Mesendoderm (in vitro differentiated cells): Measurements from ENCODE around the gene KDM4E.

Source experiments
- DNase-seq: peaks from one replicate; pipeline ENCODE4 v3.0.0; 2013
- H2AK5ac ChIP-seq: 2 replicates; pipeline ENCODE4 v1.6.1; 2013; ENCODE audit warnings: low read length, inconsistent platforms
- H2BK120ac ChIP-seq: 2 replicates; pipeline ENCODE4 v1.6.1; 2013; ENCODE audit warnings: low read depth, mild to moderate bottlenecking, low read length, moderate library complexity, mixed read lengths
- H2BK15ac ChIP-seq: replicated peaks from 2 replicates; pipeline ENCODE4 v1.6.1; 2013; ENCODE audit warnings: low read depth, mild to moderate bottlenecking, moderate library complexity
- H2BK5ac ChIP-seq: 2 replicates; pipeline ENCODE4 v1.6.1; 2013; ENCODE audit warnings: low read length, inconsistent platforms
- H3K18ac ChIP-seq: 2 replicates; pipeline ENCODE4 v1.6.1; 2013; ENCODE audit warnings: mild to moderate bottlenecking, low read length, mixed read lengths
- H3K23ac ChIP-seq: one replicate; pipeline ENCODE4 v1.6.1; 2013; ENCODE audit warnings: low read length
- H3K27ac ChIP-seq: 2 replicates; pipeline ENCODE4 v1.5.1; 2013; ENCODE audit warnings: low read depth, mild to moderate bottlenecking, inconsistent platforms, low read length, moderate library complexity
- H3K27me3 ChIP-seq: 2 replicates; pipeline ENCODE4 v1.6.1; 2013; ENCODE audit warnings: low read length, control low read depth, mild to moderate bottlenecking, inconsistent platforms; ENCODE audit not compliant: insufficient read depth, poor library complexity
- H3K36me3 ChIP-seq: 2 replicates; pipeline ENCODE4 v1.6.1; 2013; ENCODE audit warnings: low read length, inconsistent platforms; ENCODE audit not compliant: control insufficient read depth, insufficient read depth
- H3K4ac ChIP-seq: one replicate; pipeline ENCODE4 v1.6.1; 2013; ENCODE audit warnings: low read depth, mild to moderate bottlenecking, low read length, moderate library complexity
- H3K4me1 ChIP-seq: 2 replicates; pipeline ENCODE4 v1.6.1; 2013; ENCODE audit warnings: low read depth, low read length, inconsistent platforms; ENCODE audit not compliant: control insufficient read depth
- H3K4me2 ChIP-seq: 2 replicates; pipeline ENCODE4 v1.6.1; 2013; ENCODE audit warnings: low read length
- H3K4me3 ChIP-seq: 2 replicates; pipeline ENCODE4 v1.5.1; 2013; ENCODE audit warnings: mild to moderate bottlenecking, low read length
- H3K56ac ChIP-seq: one replicate; pipeline ENCODE4 v1.6.1; 2013; ENCODE audit warnings: low read length
- H3K79me1 ChIP-seq: 2 replicates; pipeline ENCODE4 v1.6.1; 2013; ENCODE audit warnings: low read length, inconsistent platforms
- H3K79me2 ChIP-seq: 2 replicates; pipeline ENCODE4 v1.6.1; 2013; ENCODE audit warnings: mild to moderate bottlenecking, low read length; ENCODE audit not compliant: control insufficient read depth, insufficient read depth
- H3K9ac ChIP-seq: 2 replicates; pipeline ENCODE4 v1.6.1; 2013; ENCODE audit warnings: low read length, inconsistent platforms
- H4K5ac ChIP-seq: one replicate; pipeline ENCODE4 v1.6.1; 2013; ENCODE audit warnings: low read length
- H4K8ac ChIP-seq: one replicate; pipeline ENCODE4 v1.6.1; 2013; ENCODE audit warnings: low read depth, mild to moderate bottlenecking, control low read depth, low read length, moderate library complexity
- WGBS: extraction: QIAGEN DNeasy Blood & Tissue Kit; methylation state at CpG from one replicate; pipeline ENCODE4 v1.1.7; 2013; ENCODE audit warnings: low lambda C conversion rate, missing lambda C conversion rate; ENCODE audit not compliant: insufficient coverage; ENCODE audit errors: extremely low coverage; 5-methylcytosine and 5-hydroxymethylcytosine counted together

The KDM4E gene

DNA sequence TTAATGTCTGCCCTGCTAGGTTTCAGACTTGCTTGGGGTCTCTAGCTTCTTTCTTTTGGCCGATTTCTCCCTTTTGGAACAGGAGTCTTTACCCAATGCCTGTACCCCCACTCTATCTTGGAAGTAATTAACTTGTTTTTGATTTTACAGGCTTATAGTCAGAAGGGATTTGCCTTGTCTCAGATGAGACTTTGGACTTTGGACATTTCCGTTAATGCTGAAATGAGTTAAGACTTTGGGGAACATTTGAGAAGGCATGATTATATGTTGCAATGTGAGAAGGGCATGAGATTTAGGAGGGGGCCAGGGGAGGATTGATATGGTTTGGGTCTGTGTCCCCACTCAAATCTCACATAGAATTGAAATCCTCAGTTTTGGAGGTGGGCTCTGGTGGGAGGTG, 29.3 kb downstream of the KDM4E start:
- Histone ChIP-seq H4K5ac (no peak overlapping the region), H3K4me3 (no peak overlapping the region), H2BK15ac (no peak overlapping the region), H3K18ac (no peak overlapping the region), H3K79me1 (no peaks in the 10 kb centered on the region), H4K8ac (no peak overlapping the region), H3K9ac (no peak overlapping the region), H2BK120ac (no peak overlapping the region), H3K4me2 (no peak overlapping the region), H2BK5ac (no peak overlapping the region), H3K23ac (no peak overlapping the region), H3K27me3 (no peaks in the 10 kb centered on the region), H3K4ac (no peak overlapping the region), H3K4me1 (no peaks in the 10 kb centered on the region), H3K79me2 (no peaks in the 10 kb centered on the region), H2AK5ac (no peak overlapping the region), H3K36me3 (no peaks in the 10 kb centered on the region), H3K56ac (no peak overlapping the region), H3K27ac (no peak overlapping the region)
- WGBS = no CpG with 5 or more reads among the region's 2 CpGs
- DNase-seq = no peak

DNA sequence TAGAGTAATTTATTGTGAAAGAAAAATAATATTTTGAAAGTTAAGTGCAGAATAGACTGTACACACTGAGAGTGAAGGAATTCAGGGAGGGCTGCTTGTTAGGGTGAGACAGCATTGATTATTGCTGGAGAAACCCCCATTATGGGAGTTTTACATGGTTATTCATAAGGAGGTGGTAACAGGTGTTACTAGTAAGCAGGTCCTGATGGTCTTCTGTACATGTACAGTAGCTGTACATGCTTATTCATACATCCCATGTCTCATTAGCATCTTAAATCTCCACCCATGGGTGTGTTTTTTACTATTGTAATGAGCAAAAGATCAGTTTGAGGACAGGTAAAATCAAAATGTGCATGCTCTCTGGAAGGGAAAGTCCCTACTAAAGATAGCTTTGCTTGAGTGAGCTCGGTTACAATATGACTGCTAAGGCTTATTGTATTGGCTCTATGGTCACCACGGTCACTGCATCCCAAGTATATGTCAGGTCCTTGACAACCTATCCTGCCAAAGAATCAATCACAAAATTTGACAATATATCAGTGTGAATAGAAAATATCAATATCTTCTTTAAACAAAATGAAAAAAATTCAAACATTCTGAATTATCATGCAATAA, 30.3 kb downstream of the KDM4E start:
- Histone ChIP-seq H3K4me1 (no peaks in the 10 kb centered on the region), H4K5ac (no peak overlapping the region), H3K79me1 (no peaks in the 10 kb centered on the region), H3K27me3 (no peaks in the 10 kb centered on the region), H3K79me2 (no peaks in the 10 kb centered on the region), H3K18ac (no peak overlapping the region), H4K8ac (no peak overlapping the region), H3K4ac (no peak overlapping the region), H3K4me2 (no peak overlapping the region), H3K36me3 (no peaks in the 10 kb centered on the region), H2BK120ac (no peak overlapping the region), H3K4me3 (no peak overlapping the region), H3K9ac (no peak overlapping the region), H2BK15ac (no peak overlapping the region), H2BK5ac (no peak overlapping the region), H2AK5ac (no peak overlapping the region), H3K23ac (no peak overlapping the region), H3K56ac (no peak overlapping the region), H3K27ac (no peak overlapping the region)
- no CpG with 5 or more reads among the region's 2 CpGs for WGBS
- no peak for DNase-seq

DNA sequence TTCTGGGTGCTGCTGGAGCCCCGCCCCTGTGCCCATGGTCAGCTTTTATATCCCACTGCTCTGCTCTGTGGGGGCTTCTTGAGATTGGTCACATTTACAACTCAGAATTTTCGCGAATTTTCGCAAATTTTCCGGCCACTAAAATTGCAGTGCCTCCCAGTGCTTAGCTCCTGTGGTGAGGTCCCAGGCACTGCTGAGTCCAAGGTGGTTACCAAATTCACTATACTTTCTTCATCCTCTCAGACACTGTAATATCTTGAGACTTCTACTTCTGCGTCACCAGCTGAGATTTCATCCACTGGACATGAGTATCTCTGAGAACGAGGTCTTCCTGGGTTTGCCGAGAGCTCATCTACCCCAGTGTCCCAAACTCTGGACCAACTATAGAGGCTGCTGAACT, 32.9 kb downstream of the KDM4E start:
- DNase-seq = no peak
- no peak overlapping the region for H3K4me3 ChIP-seq
- H3K79me2 ChIP-seq = no peaks in the 10 kb centered on the region
- no peak overlapping the region for H2AK5ac ChIP-seq
- H3K9ac ChIP-seq = no peak overlapping the region
- H3K27ac ChIP-seq = no peak overlapping the region
- no peak overlapping the region for H4K5ac ChIP-seq
- H2BK120ac ChIP-seq = no peak overlapping the region
- no peak overlapping the region for H2BK15ac ChIP-seq
- H3K27me3 ChIP-seq = no peaks in the 10 kb centered on the region
- no peaks in the 10 kb centered on the region for H3K79me1 ChIP-seq
- no peak overlapping the region for H3K23ac ChIP-seq
- no peak overlapping the region for H3K18ac ChIP-seq
- no CpG with 5 or more reads among the region's 8 CpGs for WGBS
- no peak overlapping the region for H3K56ac ChIP-seq
- H3K4me2 ChIP-seq = no peak overlapping the region
- no peak overlapping the region for H2BK5ac ChIP-seq
- no peak overlapping the region for H3K4ac ChIP-seq
- no peaks in the 10 kb centered on the region for H3K36me3 ChIP-seq
- no peaks in the 10 kb centered on the region for H3K4me1 ChIP-seq
- no peak overlapping the region for H4K8ac ChIP-seq

DNA sequence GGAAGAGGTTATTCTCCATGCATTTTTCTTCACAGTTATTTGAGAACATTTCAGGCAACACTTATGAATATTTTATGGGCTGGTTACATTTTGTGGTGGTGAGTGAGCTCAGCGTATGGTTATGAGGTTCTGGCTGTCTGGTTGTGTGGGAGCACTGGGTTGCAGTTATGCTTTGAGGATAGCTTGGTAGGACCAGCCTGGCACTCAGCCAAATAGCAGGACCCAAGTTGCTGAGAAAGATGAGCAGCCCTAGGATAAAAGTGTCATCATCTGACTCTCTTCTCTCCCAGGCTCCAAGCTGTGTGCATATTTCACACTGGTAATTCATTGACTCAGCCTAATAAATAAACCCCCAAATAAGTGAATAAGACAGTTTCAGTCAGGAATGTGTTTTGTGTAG, 33.6 kb downstream of the KDM4E start:
- Histone ChIP-seq H3K9ac (no peak overlapping the region), H3K36me3 (no peaks in the 10 kb centered on the region), H3K79me1 (no peaks in the 10 kb centered on the region), H2BK120ac (no peak overlapping the region), H3K56ac (no peak overlapping the region), H4K8ac (no peak overlapping the region), H2AK5ac (no peak overlapping the region), H3K4me3 (no peak overlapping the region), H2BK5ac (no peak overlapping the region), H3K4me1 (no peaks in the 10 kb centered on the region), H3K4me2 (no peak overlapping the region), H3K23ac (no peak overlapping the region), H3K18ac (no peak overlapping the region), H3K27me3 (no peaks in the 10 kb centered on the region), H2BK15ac (no peak overlapping the region), H4K5ac (no peak overlapping the region), H3K79me2 (no peaks in the 10 kb centered on the region), H3K4ac (no peak overlapping the region), H3K27ac (no peak overlapping the region)
- WGBS = no CpG with 5 or more reads among the region's 1 CpG
- no peak for DNase-seq

DNA sequence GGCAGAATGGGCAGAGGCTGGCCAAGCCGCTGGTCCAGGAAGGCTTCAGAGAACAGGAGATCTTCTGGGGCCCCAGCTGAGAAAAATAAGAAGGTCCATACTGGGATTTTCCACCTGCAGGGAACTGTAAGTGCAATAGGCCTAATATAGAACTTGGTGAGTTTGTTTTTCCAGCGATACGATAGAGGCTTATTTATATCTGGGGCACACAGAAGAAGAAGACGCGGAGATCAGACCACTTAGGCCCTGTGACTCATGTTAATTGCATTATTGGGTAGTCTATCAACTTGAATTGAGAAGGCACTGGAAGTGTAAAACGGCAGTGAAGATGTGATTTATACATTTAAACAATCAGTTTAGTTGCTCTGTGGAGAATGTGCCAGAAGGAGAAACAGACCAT, 34.0 kb downstream of the KDM4E start:
- Histone ChIP-seq H3K4me3 (no peak overlapping the region), H2AK5ac (no peak overlapping the region), H4K5ac (no peak overlapping the region), H2BK15ac (no peak overlapping the region), H3K27me3 (no peaks in the 10 kb centered on the region), H3K56ac (no peak overlapping the region), H3K79me2 (no peaks in the 10 kb centered on the region), H3K9ac (no peak overlapping the region), H3K4me2 (no peak overlapping the region), H3K36me3 (no peaks in the 10 kb centered on the region), H3K27ac (no peak overlapping the region), H4K8ac (no peak overlapping the region), H3K18ac (no peak overlapping the region), H3K79me1 (no peaks in the 10 kb centered on the region), H3K4ac (no peak overlapping the region), H2BK5ac (no peak overlapping the region), H3K23ac (no peak overlapping the region), H3K4me1 (no peaks in the 10 kb centered on the region), H2BK120ac (no peak overlapping the region)
- DNase-seq = no peak
- no CpG with 5 or more reads among the region's 6 CpGs for WGBS

DNA sequence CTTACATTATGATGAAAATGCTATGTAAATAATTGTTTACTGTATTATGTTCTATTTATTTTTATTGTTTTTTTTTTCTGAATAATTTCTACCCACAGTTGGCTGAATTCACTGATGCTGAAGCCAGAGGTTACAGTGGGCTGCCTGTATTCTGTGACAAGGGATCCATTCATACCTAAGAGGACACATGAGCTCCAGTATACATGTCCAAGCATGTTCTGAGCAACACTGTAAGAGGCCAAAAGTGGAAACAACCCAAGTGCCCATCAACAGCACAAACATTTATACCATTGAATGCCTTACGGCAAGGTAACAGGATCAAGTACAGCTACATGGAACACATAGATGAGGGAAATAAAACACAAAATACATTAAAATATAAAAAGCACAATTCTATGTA, 40.3 kb downstream of the KDM4E start:
- Histone ChIP-seq H2BK120ac (no peak overlapping the region), H2BK5ac (no peak overlapping the region), H3K4me3 (no peak overlapping the region), H3K79me1 (no peaks in the 10 kb centered on the region), H4K5ac (no peak overlapping the region), H3K4me2 (no peak overlapping the region), H3K27ac (no peak overlapping the region), H3K23ac (no peak overlapping the region), H3K9ac (no peak overlapping the region), H3K4ac (no peak overlapping the region), H2BK15ac (no peak overlapping the region), H3K27me3 (no peaks in the 10 kb centered on the region), H3K79me2 (no peaks in the 10 kb centered on the region), H4K8ac (no peak overlapping the region), H2AK5ac (no peak overlapping the region), H3K4me1 (no peaks in the 10 kb centered on the region), H3K56ac (no peak overlapping the region), H3K18ac (no peak overlapping the region), H3K36me3 (no peaks in the 10 kb centered on the region)
- no CpG with 5 or more reads among the region's 1 CpG for WGBS
- no peak for DNase-seq
